Panc1 (cell line): ENCODE results near the gene HSPBP1.

Source experiments
- CTCF ChIP-seq: fragments of 450-650 bp; IDR thresholded peaks from 2 replicates; pipeline ENCODE4 v1.5.1; 2017; ENCODE audit warnings: mild to moderate bottlenecking
- POLR2AphosphoS5 ChIP-seq: IDR thresholded peaks from 2 replicates; pipeline ENCODE4 v1.6.1; 2012; ENCODE audit warnings: mild to moderate bottlenecking, low read depth, low read length, moderate library complexity
- REST ChIP-seq, 2 experiments: IDR thresholded peaks; 2 replicates each; pipeline ENCODE4 v1.6.1; 2011 to 2012; ENCODE audit warnings: low read depth in 2 of 2, control low read depth in 1 of 2, low read length in 1 of 2, mild to moderate bottlenecking in 1 of 2, moderate library complexity in 1 of 2; ENCODE audit not compliant: insufficient read depth in 1 of 2

- TF ChIP-seq REST (IDR thresholded peaks at IDR 0.05; ENCODE audit: insufficient read depth in 1 of 2, low read depth in 2 of 2, low read length in 1 of 2) (no peak), CTCF (no peak), POLR2AphosphoS5 (no peak)
Measured at GRCh38 chr19:55232286-55232602, 47.7 kb downstream of the HSPBP1 start.
